SIG-M5 treated with dmso at 0.1 percent for 504 hours (cell line): ENCODE results near the gene GHR.

Experiments
- DNase-seq: peaks from one replicate; lab custom pipeline; 2025; ENCODE audit not compliant: unreplicated experiment; lab: John Stamatoyannopoulos, UW

Gene GHR

GRCh38 chr5:42597318-42597937 is 174.2 kb downstream of the GHR start:
- DNase-seq = no peak

GRCh38 chr5:42598311-42598710 is 175.1 kb downstream of the GHR start:
- DNase-seq = no peak

- no peak for DNase-seq
These were observed 175.9 kb downstream of the GHR start for GRCh38 chr5:42599106-42599505.

GRCh38 chr5:42600441-42600840 is 177.2 kb downstream of the GHR start:
- no peak for DNase-seq

GRCh38 chr5:42604171-42604711 is 181.0 kb downstream of the GHR start:
- DNase-seq = peak; percentile 36

- DNase-seq = no peak
These were observed 182.3 kb downstream of the GHR start for GRCh38 chr5:42605490-42605889.

- DNase-seq = no peak
These were observed 183.2 kb downstream of the GHR start for GRCh38 chr5:42606464-42606869.

GRCh38 chr5:42611437-42611836 is 188.2 kb downstream of the GHR start:
- DNase-seq = no peak

- no peak for DNase-seq
These were observed 189.6 kb downstream of the GHR start for GRCh38 chr5:42612750-42613366.

GRCh38 chr5:42614509-42614908 is 191.3 kb downstream of the GHR start:
- no peak for DNase-seq

GRCh38 chr5:42620579-42621216 is 197.5 kb downstream of the GHR start:
- no peak for DNase-seq

- no peak for DNase-seq
These were observed 198.0 kb downstream of the GHR start for GRCh38 chr5:42621242-42621641.

GRCh38 chr5:42621662-42622061 is 198.4 kb downstream of the GHR start:
- no peak for DNase-seq

- DNase-seq = no peak
These were observed 201.7 kb downstream of the GHR start for GRCh38 chr5:42624912-42625311.

GRCh38 chr5:42626462-42626861 is 203.2 kb downstream of the GHR start:
- no peak for DNase-seq

GRCh38 chr5:42628821-42629220 is 205.6 kb downstream of the GHR start:
- no peak for DNase-seq

- DNase-seq = no peak
These were observed 206.0 kb downstream of the GHR start for GRCh38 chr5:42629284-42629683.

- no peak for DNase-seq
These were observed 208.0 kb downstream of the GHR start for GRCh38 chr5:42631241-42631640.

- DNase-seq = no peak
These were observed 209.2 kb downstream of the GHR start for GRCh38 chr5:42632354-42632900.

- DNase-seq = no peak
These were observed 211.3 kb downstream of the GHR start for GRCh38 chr5:42634575-42634974.

GRCh38 chr5:42636425-42636824 is 213.2 kb downstream of the GHR start:
- peak; percentile 3 for DNase-seq

GRCh38 chr5:42636946-42637345 is 213.7 kb downstream of the GHR start:
- no peak for DNase-seq
